HG03354 (cell line): Measurements from ENCODE around the gene CLASP2.

ENCODE experiments used
- ATAC-seq: cut with Tn5 transposase; IDR thresholded peaks from one replicate; pipeline ENCODE4 v1.9.1; 2021; ENCODE audit warnings: mild to moderate bottlenecking; ENCODE audit not compliant: unreplicated experiment, poor library complexity, severe bottlenecking

The CLASP2 gene

GRCh38 chr3:33577173-33577572 lies 140.9 kb downstream of the CLASP2 start:
- ATAC-seq: no peak

- no peak for ATAC-seq
Measured at GRCh38 chr3:33575311-33575710, 142.7 kb downstream of the CLASP2 start.

GRCh38 chr3:33557829-33558228 lies 160.2 kb downstream of the CLASP2 start:
- no peak for ATAC-seq

DNA sequence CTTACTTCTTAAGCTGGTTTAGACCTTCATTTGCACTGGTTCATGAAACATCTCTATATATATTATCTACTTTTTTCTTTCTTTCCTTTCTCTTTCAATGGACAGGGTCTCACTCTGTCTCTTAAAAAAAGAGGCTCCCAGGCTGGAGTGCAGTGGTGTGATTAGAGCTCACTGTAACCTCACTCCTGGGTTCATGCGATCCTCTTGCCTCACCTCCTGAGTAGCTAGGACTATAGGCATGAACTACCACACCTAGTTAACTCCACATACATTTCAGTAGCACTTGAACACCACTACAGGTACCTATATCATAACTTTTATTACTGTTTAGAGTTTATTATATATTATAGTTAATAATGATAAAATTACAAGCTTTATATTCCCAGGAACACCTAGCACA lies 160.8 kb downstream of the CLASP2 start:
- ATAC-seq: no peak

GRCh38 chr3:33547101-33547500 lies 171.0 kb downstream of the CLASP2 start:
- no peak for ATAC-seq

DNA sequence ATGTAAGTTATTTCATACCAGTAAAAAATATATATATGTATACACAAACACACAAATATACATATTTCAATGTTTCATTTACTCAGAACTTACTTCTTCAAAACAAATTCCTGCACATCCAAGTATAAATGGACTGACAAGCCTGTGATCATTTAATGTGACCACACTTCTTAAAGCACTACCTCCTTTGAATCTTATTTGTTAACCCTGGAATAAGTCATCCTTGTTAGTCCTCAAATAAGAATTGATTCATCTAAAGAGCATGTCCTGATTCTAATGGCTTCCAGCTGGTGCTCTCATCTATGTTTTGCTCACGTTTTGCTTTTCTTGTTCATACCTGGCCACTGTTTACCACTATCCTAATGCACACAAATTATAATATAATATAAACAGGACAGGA lies 173.9 kb downstream of the CLASP2 start:
- ATAC-seq: no peak

- no peak for ATAC-seq
Measured at GRCh38 chr3:33543601-33544000, 174.5 kb downstream of the CLASP2 start.

DNA sequence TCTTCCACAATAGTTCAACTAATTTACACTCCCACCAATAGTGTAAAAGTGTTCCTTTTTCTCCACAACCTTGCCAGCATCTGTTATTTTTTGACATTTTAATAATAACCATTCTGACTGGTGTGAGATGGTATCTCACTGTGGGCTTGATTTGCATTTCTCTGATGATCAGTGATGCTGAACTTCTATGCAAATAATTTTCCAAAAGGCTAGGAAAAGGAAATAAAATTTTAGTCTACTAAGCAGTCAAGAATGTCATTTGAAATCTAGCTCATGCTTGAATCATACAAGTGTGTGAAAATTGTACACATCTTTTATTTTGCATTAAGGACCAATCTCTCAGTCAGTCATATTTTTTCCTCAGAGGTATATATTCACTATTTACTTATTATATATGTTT lies 176.1 kb downstream of the CLASP2 start:
- no peak for ATAC-seq

- no peak for ATAC-seq
Measured at GRCh38 chr3:33538678-33539339, 179.2 kb downstream of the CLASP2 start.

GRCh38 chr3:33537133-33537532 lies 180.9 kb downstream of the CLASP2 start:
- ATAC-seq: no peak

GRCh38 chr3:33526787-33527186 lies 191.3 kb downstream of the CLASP2 start:
- ATAC-seq: no peak

- no peak for ATAC-seq
Measured at GRCh38 chr3:33525232-33525631, 192.8 kb downstream of the CLASP2 start.

DNA sequence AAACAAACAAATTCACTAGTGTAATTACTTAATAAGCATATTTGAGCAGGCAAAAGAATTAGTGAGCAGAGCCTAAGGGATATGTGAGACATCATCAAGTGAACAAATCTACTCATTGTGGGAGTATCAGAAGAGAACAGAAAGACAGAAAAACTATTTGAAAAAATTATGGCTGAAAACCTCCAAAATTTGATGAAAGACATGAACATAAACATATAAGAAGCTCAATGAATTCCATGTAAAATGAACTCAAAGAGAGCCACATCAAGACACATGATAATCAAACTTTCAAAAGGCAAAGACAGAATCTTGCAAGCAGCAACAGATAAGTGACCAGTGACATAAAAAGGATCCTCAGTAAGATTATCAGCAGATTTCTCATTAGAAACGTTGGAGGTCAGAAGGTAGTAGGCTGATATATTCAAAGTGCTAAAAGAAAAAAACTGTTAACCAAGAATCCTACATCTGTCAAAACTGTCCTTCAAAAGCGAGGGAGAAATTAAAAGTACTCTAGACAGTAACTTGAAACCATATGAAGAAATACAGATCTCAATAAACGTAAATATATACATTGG lies 194.9 kb downstream of the CLASP2 start:
- no peak for ATAC-seq

GRCh38 chr3:33521736-33522135 lies 196.3 kb downstream of the CLASP2 start:
- no peak for ATAC-seq

- ATAC-seq: no peak
Measured at GRCh38 chr3:33513262-33513863, 204.7 kb downstream of the CLASP2 start.

GRCh38 chr3:33505027-33505426 lies 213.0 kb downstream of the CLASP2 start:
- no peak for ATAC-seq

DNA sequence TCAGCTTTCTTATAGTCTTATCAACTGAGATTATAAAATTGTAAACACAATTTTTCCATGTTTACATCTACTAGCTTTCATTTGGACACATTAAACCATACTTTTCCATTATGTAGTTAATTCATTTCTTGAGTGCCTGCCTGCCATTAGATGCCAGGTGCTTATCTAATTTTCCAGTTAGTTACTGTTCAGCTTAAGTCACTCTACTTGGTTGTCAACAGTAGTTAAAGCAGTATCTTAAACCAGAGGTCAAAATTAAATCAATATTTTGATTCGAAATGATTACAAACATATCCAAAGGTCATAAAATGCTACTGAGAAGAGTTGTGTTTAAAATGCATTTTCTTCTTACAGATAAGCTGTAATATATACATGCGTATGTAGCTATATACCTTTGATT lies 221.6 kb downstream of the CLASP2 start:
- ATAC-seq: no peak

DNA sequence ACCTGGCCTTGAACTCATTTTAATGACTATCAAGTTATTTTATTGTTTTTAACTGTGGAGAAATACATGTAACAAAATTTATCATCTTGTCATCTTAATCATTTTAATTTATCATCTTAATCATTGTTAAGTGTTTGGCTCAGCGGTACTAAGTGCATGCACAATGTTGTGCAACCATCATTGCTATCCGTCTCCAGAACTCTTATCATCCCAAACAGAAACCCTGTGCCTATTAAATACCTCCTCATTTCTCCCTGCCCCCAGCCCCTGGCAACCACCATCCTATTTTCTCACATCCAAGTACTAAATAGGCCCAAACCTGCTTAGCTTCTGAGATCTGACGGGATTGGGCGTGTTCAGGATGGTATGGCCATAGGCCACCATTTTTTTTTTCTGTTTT lies 226.3 kb downstream of the CLASP2 start:
- ATAC-seq: no peak

- ATAC-seq: no peak
Measured at GRCh38 chr3:33490641-33491241, 227.3 kb downstream of the CLASP2 start.

DNA sequence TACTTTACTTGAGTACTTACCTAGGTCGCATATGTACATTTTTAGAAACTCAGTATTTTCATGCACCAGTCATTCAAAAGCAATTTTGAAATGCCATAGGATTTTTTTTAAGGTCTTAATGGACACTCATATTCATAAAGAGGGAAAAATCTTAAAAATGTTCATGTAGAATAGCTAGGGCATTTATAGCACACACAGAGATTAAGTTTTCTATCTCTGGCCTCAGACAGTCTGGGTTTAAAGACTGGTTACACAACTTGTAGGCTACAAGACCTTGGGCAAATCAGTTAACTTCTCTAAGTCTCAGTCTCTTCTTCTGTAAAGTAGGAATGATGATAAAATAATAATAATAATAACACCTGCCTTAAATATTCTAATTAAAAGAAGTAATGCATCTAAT lies 229.4 kb downstream of the CLASP2 start:
- no peak for ATAC-seq

DNA sequence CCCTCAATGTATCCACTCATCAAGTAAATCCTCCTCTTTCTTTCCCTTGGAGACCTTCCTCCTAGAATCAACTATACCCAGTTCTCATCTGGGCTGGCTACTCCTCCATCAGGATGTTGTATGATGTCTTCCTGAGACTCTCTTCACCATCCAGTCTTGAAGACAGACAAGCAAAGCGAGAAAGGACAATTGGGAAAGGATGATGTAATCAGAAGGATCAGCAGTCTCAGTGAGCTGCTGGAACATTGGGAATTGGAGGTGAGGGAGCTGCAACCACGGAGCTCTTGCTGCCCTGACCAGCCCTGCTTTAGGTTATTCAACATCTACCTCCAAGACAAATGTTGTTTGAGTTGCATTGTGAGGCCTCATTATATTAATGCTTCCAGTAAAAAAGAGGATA lies 229.8 kb downstream of the CLASP2 start:
- ATAC-seq: no peak
